DND-41 (cell line): ENCODE results near the gene MAMDC2.

ENCODE experiments used
- ATAC-seq: fragments of 200-7000 bp; cut with Tn5 transposase; 3 replicates; pipeline ENCODE4 v1.9.1; 2021; ENCODE audit warnings: low read depth; ENCODE audit not compliant: insufficient read depth
- DNase-seq: peaks from one replicate; pipeline ENCODE4 v3.0.0-alpha.2; 2020
- H2AFZ ChIP-seq: 2 replicates; pipeline ENCODE4 v1.6.0; 2012; ENCODE audit warnings: low read depth, low read length
- H3K27ac ChIP-seq: 2 replicates; pipeline ENCODE4 v1.5.1; 2012; ENCODE audit warnings: low read length, inconsistent platforms
- H3K27me3 ChIP-seq: fragments of 200-600 bp; sonication (generic); 2 replicates; pipeline ENCODE4 v1.6.0; 2012; ENCODE audit warnings: low read length, mild to moderate bottlenecking, inconsistent platforms; ENCODE audit not compliant: insufficient read depth, poor library complexity
- H3K36me3 ChIP-seq: 2 replicates; pipeline ENCODE4 v1.5.1; 2012; ENCODE audit warnings: low read length, inconsistent platforms; ENCODE audit not compliant: insufficient read depth
- H3K4me1 ChIP-seq: 2 replicates; pipeline ENCODE4 v1.5.1; 2012; ENCODE audit warnings: mild to moderate bottlenecking, low read length; ENCODE audit not compliant: insufficient read depth
- H3K4me2 ChIP-seq: 2 replicates; pipeline ENCODE4 v1.6.0; 2012; ENCODE audit warnings: mild to moderate bottlenecking, moderate library complexity, low read length, inconsistent platforms; ENCODE audit not compliant: insufficient read depth
- H3K4me3 ChIP-seq, 2 experiments: fragments of 200-600 bp in 1 of 2; shearing (Covaris generic) in 1 of 2; 2 replicates each; pipeline ENCODE4 v1.5.1; 2012 to 2016; ENCODE audit warnings: inconsistent platforms in 2 of 2, low read length in 2 of 2, mild to moderate bottlenecking in 2 of 2, low read depth in 1 of 2, moderate library complexity in 1 of 2
- H3K79me2 ChIP-seq: 2 replicates; pipeline ENCODE4 v1.6.0; 2012; ENCODE audit warnings: low read length, inconsistent platforms; ENCODE audit not compliant: insufficient read depth
- H3K9ac ChIP-seq: 2 replicates; pipeline ENCODE4 v1.6.0; 2012; ENCODE audit warnings: low read depth, mild to moderate bottlenecking, inconsistent platforms, low read length, moderate library complexity
- H3K9me3 ChIP-seq: 2 replicates; pipeline ENCODE4 v1.5.1; 2012; ENCODE audit warnings: low read length, moderate library complexity, mild to moderate bottlenecking, inconsistent platforms; ENCODE audit not compliant: insufficient read depth, severe bottlenecking
- H4K20me1 ChIP-seq: 2 replicates; pipeline ENCODE4 v1.6.0; 2012; ENCODE audit warnings: low read length; ENCODE audit not compliant: insufficient read depth
- EZH2 ChIP-seq: IDR thresholded peaks from 3 replicates; pipeline ENCODE4 v1.6.1; 2012; ENCODE audit warnings: borderline replicate concordance, low read depth, mild to moderate bottlenecking, moderate library complexity, low read length, inconsistent platforms; ENCODE audit not compliant: severe bottlenecking
- TF ChIP-seq, protein P1 (sequence below): IDR thresholded peaks from 2 replicates; pipeline ENCODE4 v1.5.1; 2012; ENCODE audit warnings: borderline replicate concordance, low read length, moderate library complexity, mild to moderate bottlenecking; ENCODE audit not compliant: poor library complexity, severe bottlenecking; ENCODE audit errors: extremely low read depth

Gene MAMDC2

GRCh38 chr9:70094747-70095146 lies 51.1 kb downstream of the MAMDC2 start:
- no peak for ATAC-seq

GRCh38 chr9:70097187-70097586 lies 53.5 kb downstream of the MAMDC2 start:
- H3K9me3 ChIP-seq: no peaks in the 10 kb centered on the region
- no peak overlapping the region for H3K27ac ChIP-seq
- DNase-seq: no peak
- H3K4me2 ChIP-seq: no peak overlapping the region
- H3K27me3 ChIP-seq: no peaks in the 10 kb centered on the region
- no peaks in the 10 kb centered on the region for H3K36me3 ChIP-seq
- no peak for ATAC-seq
- H3K79me2 ChIP-seq: no peaks in the 10 kb centered on the region
- no peaks in the 10 kb centered on the region for H4K20me1 ChIP-seq
- no peak for TF ChIP-seq EZH2
- TF ChIP-seq, protein P1, sequence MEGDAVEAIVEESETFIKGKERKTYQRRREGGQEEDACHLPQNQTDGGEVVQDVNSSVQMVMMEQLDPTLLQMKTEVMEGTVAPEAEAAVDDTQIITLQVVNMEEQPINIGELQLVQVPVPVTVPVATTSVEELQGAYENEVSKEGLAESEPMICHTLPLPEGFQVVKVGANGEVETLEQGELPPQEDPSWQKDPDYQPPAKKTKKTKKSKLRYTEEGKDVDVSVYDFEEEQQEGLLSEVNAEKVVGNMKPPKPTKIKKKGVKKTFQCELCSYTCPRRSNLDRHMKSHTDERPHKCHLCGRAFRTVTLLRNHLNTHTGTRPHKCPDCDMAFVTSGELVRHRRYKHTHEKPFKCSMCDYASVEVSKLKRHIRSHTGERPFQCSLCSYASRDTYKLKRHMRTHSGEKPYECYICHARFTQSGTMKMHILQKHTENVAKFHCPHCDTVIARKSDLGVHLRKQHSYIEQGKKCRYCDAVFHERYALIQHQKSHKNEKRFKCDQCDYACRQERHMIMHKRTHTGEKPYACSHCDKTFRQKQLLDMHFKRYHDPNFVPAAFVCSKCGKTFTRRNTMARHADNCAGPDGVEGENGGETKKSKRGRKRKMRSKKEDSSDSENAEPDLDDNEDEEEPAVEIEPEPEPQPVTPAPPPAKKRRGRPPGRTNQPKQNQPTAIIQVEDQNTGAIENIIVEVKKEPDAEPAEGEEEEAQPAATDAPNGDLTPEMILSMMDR: no peak
- H2AFZ ChIP-seq: no peak overlapping the region
- no peak overlapping the region for H3K4me3 ChIP-seq
- no peaks in the 10 kb centered on the region for H3K4me1 ChIP-seq
- H3K9ac ChIP-seq: no peak overlapping the region

More at GRCh38 chr9:70094747-70095146, 51.1 kb downstream of the MAMDC2 start:
- Histone ChIP-seq H3K27ac (no peak overlapping the region), H2AFZ (no peak overlapping the region), H3K27me3 (no peaks in the 10 kb centered on the region), H3K79me2 (no peaks in the 10 kb centered on the region), H3K4me1 (no peaks in the 10 kb centered on the region), H3K36me3 (no peaks in the 10 kb centered on the region), H4K20me1 (no peaks in the 10 kb centered on the region), H3K9me3 (no peaks in the 10 kb centered on the region), H3K4me2 (no peak overlapping the region), H3K9ac (no peak overlapping the region), H3K4me3 (no peak overlapping the region)
- DNase-seq: no peak
- TF ChIP-seq, protein P1: no peak
- TF ChIP-seq EZH2: no peak

DNA sequence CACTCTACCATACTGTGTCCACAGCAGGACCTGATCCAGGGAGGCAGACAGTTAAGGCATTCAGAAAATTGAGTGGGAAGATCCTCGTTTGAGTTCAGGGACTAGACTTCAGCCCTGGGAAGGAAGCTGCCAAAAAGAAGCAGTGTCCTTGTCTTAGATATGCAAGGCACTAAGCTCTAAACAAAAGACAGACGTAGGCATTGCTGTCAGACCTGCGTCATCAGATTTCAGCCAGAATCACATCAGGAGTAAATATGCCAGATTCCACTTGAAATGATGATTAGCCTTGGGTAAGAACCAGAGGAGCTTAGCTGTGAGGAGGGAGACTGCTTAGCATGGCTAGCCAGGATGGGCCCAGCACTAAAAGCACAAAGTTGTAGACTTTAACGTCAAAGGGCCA lies 56.7 kb downstream of the MAMDC2 start:
- no peak for ATAC-seq
- H3K9ac ChIP-seq: no peak overlapping the region
- no peaks in the 10 kb centered on the region for H3K4me1 ChIP-seq
- TF ChIP-seq, protein P1: no peak
- TF ChIP-seq EZH2: no peak
- H3K9me3 ChIP-seq: no peaks in the 10 kb centered on the region
- H2AFZ ChIP-seq: no peak overlapping the region
- H4K20me1 ChIP-seq: no peaks in the 10 kb centered on the region
- no peaks in the 10 kb centered on the region for H3K36me3 ChIP-seq
- no peak for DNase-seq
- no peaks in the 10 kb centered on the region for H3K27me3 ChIP-seq
- H3K4me3 ChIP-seq: no peak overlapping the region
- H3K79me2 ChIP-seq: no peaks in the 10 kb centered on the region
- no peak overlapping the region for H3K27ac ChIP-seq
- no peak overlapping the region for H3K4me2 ChIP-seq

DNA sequence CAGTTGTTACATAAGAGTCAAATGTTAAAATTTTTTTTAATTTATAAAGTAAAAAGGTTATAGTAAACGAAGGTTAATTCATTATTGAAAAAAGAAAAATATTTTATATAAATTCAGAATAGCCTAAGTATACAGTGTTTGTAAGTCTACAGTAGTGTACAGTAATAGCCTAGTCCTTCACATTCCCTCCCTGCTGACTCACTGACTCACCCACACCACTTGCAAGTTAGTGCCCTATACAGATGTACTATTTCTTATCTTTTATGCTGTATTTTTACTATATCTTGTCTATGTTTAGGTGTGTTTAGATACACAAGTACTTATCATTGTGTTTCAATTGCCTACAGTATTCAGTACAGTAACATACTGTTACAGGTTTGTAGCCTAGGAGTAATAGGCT lies 57.6 kb downstream of the MAMDC2 start:
- no peaks in the 10 kb centered on the region for H3K27me3 ChIP-seq
- no peaks in the 10 kb centered on the region for H3K79me2 ChIP-seq

More for the DNA sequence above, 57.6 kb downstream of the MAMDC2 start:
- Histone ChIP-seq H3K9me3 (no peaks in the 10 kb centered on the region), H3K9ac (no peak overlapping the region), H4K20me1 (no peaks in the 10 kb centered on the region), H2AFZ (no peak overlapping the region), H3K36me3 (no peaks in the 10 kb centered on the region), H3K4me3 (no peak overlapping the region), H3K27ac (no peak overlapping the region), H3K4me2 (no peak overlapping the region), H3K4me1 (no peaks in the 10 kb centered on the region)
- TF ChIP-seq, protein P1: no peak
- no peak for TF ChIP-seq EZH2
- no peak for ATAC-seq
- DNase-seq: no peak
